Stimulated activated naive CD8-positive, alpha-beta T cell treated with anti-CD3 and anti-CD28 coated beads, Interleukin-15, Interleukin-2, amounts not matched to agents 100 ng/mL and 50 ng/mL, for 24 hours (primary cell): ENCODE measurements around the gene PKD2L1.

ENCODE experiments used
- H3K27ac Mint-ChIP-seq: one replicate; pipeline ENCODE4 v1.8.0; 2021; ENCODE audit warnings: mild to moderate bottlenecking, mixed read lengths
- H3K27me3 Mint-ChIP-seq: one replicate; pipeline ENCODE4 v1.8.0; 2021; ENCODE audit warnings: mixed read lengths
- H3K36me3 Mint-ChIP-seq: one replicate; pipeline ENCODE4 v1.8.0; 2021; ENCODE audit warnings: low read depth, mixed read lengths
- H3K4me1 Mint-ChIP-seq: one replicate; pipeline ENCODE4 v1.8.0; 2021; ENCODE audit warnings: low read depth, mixed read lengths
- H3K4me3 Mint-ChIP-seq: one replicate; pipeline ENCODE4 v1.8.0; 2021; ENCODE audit warnings: mild to moderate bottlenecking, mixed read lengths
- H3K9me3 Mint-ChIP-seq: one replicate; pipeline ENCODE4 v1.8.0; 2021; ENCODE audit warnings: mixed read lengths

The PKD2L1 gene

DNA sequence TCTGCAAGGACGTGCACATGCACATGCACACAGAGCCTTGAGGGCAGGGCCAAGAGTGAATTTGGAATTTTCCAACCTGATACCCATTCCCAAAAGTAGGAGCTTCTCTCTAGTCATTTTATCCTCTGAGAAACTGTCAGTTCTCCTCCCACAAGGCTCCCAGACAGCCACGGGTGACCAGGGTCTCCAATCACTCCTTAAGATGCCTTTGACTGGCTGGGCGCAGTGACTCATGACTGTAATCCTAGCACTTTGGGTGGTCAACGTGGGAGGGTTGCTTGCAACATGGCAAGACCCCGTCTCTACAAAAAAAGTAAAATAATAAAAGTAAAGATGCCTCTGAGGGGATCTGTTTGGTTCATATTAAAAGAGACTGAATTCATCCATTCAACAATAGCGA is 30.2 kb upstream of the PKD2L1 start:
- Mint-ChIP-seq H3K27me3 (no peaks in the 10 kb centered on the region), H3K9me3 (no peaks in the 10 kb centered on the region), H3K27ac (no peak overlapping the region), H3K36me3 (peaks cover 87% of the 10 kb centered on the region), H3K4me3 (no peak overlapping the region), H3K4me1 (peaks cover 32% of the 10 kb centered on the region)

- Mint-ChIP-seq H3K36me3 (peaks cover 90% of the 10 kb centered on the region), H3K4me1 (peaks cover 30% of the 10 kb centered on the region), H3K4me3 (no peak overlapping the region), H3K9me3 (no peaks in the 10 kb centered on the region), H3K27me3 (no peaks in the 10 kb centered on the region), H3K27ac (no peak overlapping the region)
Measured at GRCh38 chr10:100359529-100360150, 29.6 kb upstream of the PKD2L1 start.

DNA sequence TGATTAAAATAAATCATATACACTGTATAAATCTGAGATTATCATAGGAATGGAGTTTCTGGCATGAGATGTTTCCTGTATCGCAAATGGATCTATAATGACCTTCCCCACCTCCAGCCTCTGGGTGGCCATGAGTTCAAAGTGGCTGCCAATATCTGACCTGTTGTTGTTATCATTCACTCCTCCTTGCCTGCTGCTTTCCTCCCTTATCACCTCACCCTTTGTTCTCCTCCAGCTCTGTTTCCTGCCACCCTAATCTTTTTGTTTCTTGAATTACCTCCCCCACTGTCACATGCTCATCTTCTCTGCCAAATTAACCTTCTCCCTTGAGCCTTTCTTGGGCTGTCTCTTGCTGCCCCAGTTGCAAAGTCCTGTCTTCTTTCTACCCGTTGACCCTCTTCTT is 29.0 kb upstream of the PKD2L1 start:
- no peak overlapping the region for H3K4me3 Mint-ChIP-seq
- no peaks in the 10 kb centered on the region for H3K9me3 Mint-ChIP-seq
- peaks cover 26% of the 10 kb centered on the region for H3K4me1 Mint-ChIP-seq
- H3K36me3 Mint-ChIP-seq, result peaks cover 91% of the 10 kb centered on the region
- peak overlapping the region; percentile 13 for H3K27ac Mint-ChIP-seq
- H3K27me3 Mint-ChIP-seq, result no peaks in the 10 kb centered on the region

GRCh38 chr10:100357059-100357858 is 27.2 kb upstream of the PKD2L1 start:
- H3K4me1 Mint-ChIP-seq, result peaks cover 20% of the 10 kb centered on the region
- H3K4me3 Mint-ChIP-seq, result no peak overlapping the region

DNA sequence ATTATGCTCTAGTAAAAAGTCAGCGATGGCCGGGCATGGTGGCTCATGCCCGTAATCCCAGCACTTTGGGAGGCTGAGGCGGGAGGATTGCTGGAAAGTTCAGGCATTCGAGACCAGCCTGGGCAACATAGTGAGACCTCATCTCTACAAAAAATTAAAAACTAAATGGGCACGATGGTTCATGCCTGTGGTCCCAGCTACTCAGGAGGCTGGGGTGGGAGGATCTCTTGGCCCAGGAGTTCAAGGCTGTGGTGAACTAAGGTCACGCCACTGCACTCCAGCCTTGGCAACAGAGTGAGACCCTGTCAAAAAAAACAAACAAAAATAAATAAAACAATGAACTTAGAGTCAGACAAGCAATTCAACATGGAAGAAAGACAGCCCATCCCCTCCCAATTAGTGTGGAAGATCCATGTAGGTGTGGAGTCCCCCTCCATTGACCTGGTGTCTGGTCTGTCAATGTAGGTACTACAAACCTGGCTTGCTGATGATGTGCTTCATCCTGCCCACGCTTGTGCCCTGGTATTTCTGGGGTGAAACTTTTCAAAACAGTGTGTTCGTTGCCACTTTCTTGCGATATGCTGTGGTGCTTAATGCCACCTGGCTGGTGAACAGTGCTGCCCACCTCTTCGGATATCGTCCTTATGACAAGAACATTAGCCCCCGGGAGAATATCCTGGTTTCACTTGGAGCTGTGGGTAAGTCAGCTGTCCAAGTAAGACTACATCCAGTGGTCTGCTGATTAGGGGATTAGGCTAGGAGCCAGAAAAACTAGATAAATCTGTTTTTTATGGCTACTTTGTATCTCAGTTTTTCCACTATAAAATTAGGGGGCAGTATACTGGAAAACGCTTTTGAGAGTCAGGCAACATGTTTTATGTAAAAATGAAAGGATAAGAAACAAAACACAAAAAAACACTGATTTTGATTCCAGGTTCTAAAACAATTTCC is 26.3 kb upstream of the PKD2L1 start:
- no peak overlapping the region for H3K27ac Mint-ChIP-seq
- no peaks in the 10 kb centered on the region for H3K9me3 Mint-ChIP-seq
- H3K4me1 Mint-ChIP-seq, result peaks cover 20% of the 10 kb centered on the region
- H3K4me3 Mint-ChIP-seq, result no peak overlapping the region
- no peaks in the 10 kb centered on the region for H3K27me3 Mint-ChIP-seq
- peaks cover 94% of the 10 kb centered on the region for H3K36me3 Mint-ChIP-seq

More at GRCh38 chr10:100357059-100357858, 27.2 kb upstream of the PKD2L1 start:
- H3K27me3 Mint-ChIP-seq, result no peaks in the 10 kb centered on the region
- H3K9me3 Mint-ChIP-seq, result no peaks in the 10 kb centered on the region
- H3K27ac Mint-ChIP-seq, result peak overlapping the region; percentile 29
- peaks cover 94% of the 10 kb centered on the region for H3K36me3 Mint-ChIP-seq

DNA sequence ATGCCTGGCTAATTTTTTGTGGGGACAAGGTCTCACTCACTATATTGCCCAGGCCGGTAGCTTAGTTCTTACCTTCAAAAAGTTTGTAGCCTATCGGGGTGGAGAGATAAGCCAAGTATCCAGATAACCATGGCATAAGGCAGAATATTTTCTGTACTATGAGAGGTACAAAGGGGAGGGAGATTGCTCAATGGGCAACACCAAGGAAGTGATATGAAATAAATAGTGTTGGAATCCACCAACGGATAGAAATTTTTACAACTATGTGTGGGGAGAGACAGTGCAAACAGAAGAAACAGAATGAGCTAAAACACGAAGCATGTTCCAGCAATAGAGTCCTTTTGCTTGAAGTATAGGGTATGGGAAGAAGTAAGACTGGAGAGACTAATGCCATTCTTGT is 25.1 kb upstream of the PKD2L1 start:
- Mint-ChIP-seq H3K4me3 (no peak overlapping the region), H3K4me1 (peaks cover 28% of the 10 kb centered on the region), H3K27ac (no peak overlapping the region), H3K36me3 (peaks cover 94% of the 10 kb centered on the region), H3K9me3 (no peaks in the 10 kb centered on the region), H3K27me3 (no peaks in the 10 kb centered on the region)

GRCh38 chr10:100353770-100354485 is 23.9 kb upstream of the PKD2L1 start:
- Mint-ChIP-seq H3K4me3 (no peak overlapping the region), H3K27ac (no peak overlapping the region), H3K4me1 (peaks cover 34% of the 10 kb centered on the region), H3K36me3 (peaks cover 94% of the 10 kb centered on the region), H3K9me3 (no peaks in the 10 kb centered on the region), H3K27me3 (no peaks in the 10 kb centered on the region)

DNA sequence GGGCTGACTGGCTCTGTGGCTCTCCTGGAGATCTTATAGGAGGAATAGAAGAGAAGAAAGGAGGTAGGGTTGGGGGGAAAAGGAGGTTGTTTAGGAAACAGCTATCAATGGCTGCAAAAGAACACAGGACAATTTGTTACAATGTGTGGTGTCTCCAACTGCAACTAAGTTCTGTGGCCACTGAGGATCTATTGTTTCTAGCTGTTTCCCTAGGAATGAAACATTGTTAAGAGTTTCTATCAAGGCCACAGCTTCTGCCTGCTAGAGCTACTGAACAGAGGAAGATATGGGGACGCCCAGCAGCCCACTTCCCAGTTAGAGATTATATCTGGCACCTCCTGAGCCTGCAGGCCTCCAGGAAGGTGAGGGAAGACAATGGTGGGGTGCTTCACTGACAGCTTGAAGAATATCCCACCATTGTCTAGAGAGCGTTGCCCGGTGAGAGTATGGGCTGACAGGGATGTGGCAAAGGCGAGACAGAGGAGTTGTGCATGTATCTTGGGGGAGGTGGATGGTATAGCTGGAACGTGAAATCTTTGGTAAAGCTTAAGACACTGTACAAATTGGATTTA is 21.0 kb upstream of the PKD2L1 start:
- Mint-ChIP-seq H3K36me3 (peaks cover 89% of the 10 kb centered on the region), H3K4me3 (peak overlapping the region; percentile 98), H3K27ac (peak overlapping the region; percentile 56), H3K4me1 (peaks cover 40% of the 10 kb centered on the region), H3K27me3 (no peaks in the 10 kb centered on the region), H3K9me3 (no peaks in the 10 kb centered on the region)

DNA sequence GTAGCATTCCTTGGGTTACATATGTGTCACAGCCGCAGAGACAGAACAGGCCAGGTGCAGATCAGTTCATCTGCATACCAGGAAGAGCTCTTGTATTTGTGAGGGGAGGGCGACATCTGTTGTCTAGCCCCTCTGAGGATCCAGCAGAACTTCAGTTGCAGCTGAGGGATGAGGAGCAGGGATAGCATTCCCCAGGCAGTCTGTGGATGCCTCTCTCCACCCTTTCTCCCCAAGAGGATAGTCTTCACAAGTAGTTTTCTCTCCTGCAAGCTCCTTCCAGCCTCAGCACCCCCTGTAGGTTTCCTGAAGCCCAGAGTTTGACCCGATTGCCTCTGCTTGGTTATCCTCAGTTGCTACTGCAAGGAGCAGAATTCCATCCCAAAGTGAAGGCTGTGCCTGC is 19.6 kb upstream of the PKD2L1 start:
- Mint-ChIP-seq H3K27ac (no peak overlapping the region), H3K4me1 (peaks cover 42% of the 10 kb centered on the region), H3K4me3 (peak overlapping the region; percentile 98), H3K9me3 (no peaks in the 10 kb centered on the region), H3K36me3 (peaks cover 76% of the 10 kb centered on the region), H3K27me3 (no peaks in the 10 kb centered on the region)

DNA sequence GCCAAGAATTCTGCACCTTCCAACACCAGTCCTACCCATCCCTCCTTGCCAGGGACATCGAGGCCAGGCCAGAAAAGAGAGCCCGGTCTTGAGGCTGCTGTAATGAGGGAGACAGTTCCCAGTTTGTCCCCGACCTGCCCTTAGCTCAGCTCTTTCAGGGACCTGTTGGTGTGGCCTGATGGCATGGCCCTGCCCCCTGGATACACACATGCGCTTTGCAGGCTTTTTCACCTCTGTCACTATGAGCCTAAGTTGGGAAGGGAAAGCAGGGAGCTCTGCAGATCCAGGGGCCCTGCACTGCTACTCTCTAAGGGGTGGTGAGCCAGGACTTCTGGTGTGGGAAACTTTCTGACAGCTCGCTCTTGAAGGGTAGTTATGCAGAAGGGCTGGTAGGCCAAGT is 19.1 kb upstream of the PKD2L1 start:
- peak overlapping the region; percentile 98 for H3K4me3 Mint-ChIP-seq
- peaks cover 70% of the 10 kb centered on the region for H3K36me3 Mint-ChIP-seq
- no peaks in the 10 kb centered on the region for H3K27me3 Mint-ChIP-seq
- H3K4me1 Mint-ChIP-seq, result peaks cover 46% of the 10 kb centered on the region
- H3K27ac Mint-ChIP-seq, result no peak overlapping the region
- no peaks in the 10 kb centered on the region for H3K9me3 Mint-ChIP-seq

- no peaks in the 10 kb centered on the region for H3K9me3 Mint-ChIP-seq
- peak overlapping the region; percentile 72 for H3K27ac Mint-ChIP-seq
- H3K4me1 Mint-ChIP-seq, result peaks cover 46% of the 10 kb centered on the region
- peaks cover 64% of the 10 kb centered on the region for H3K36me3 Mint-ChIP-seq
- H3K27me3 Mint-ChIP-seq, result no peaks in the 10 kb centered on the region
- H3K4me3 Mint-ChIP-seq, result peak overlapping the region; percentile 98
Measured at GRCh38 chr10:100348389-100348927, 18.4 kb upstream of the PKD2L1 start.

- H3K27me3 Mint-ChIP-seq, result no peaks in the 10 kb centered on the region
- H3K9me3 Mint-ChIP-seq, result no peaks in the 10 kb centered on the region
- H3K4me1 Mint-ChIP-seq, result peaks cover 46% of the 10 kb centered on the region
- H3K36me3 Mint-ChIP-seq, result peaks cover 56% of the 10 kb centered on the region
- peak overlapping the region; percentile 98 for H3K27ac Mint-ChIP-seq
- peak overlapping the region; percentile 98 for H3K4me3 Mint-ChIP-seq
Measured at GRCh38 chr10:100347568-100348195, 17.7 kb upstream of the PKD2L1 start.

DNA sequence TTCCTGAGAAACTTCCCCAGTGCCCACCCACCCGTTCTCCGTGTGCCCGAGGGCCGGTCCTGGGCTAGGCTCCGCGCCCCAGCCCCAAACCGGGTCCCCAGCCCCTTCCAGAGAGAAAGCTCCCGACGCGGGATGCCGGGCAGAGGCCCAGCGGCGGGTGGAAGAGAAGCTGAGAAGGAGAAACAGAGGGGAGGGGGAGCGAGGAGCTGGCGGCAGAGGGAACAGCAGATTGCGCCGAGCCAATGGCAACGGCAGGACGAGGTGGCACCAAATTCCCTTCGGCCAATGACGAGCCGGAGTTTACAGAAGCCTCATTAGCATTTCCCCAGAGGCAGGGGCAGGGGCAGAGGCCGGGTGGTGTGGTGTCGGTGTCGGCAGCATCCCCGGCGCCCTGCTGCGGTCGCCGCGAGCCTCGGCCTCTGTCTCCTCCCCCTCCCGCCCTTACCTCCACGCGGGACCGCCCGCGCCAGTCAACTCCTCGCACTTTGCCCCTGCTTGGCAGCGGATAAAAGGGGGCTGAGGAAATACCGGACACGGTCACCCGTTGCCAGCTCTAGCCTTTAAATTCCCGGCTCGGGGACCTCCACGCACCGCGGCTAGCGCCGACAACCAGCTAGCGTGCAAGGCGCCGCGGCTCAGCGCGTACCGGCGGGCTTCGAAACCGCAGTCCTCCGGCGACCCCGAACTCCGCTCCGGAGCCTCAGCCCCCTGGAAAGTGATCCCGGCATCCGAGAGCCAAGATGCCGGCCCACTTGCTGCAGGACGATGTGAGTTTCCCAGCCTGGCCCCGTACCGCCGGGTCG is 16.9 kb upstream of the PKD2L1 start, which contains the start of gene SCD:
Gene SCD (plus strand): TSS at position 469 of the 803 bp plus-strand sequence. CDS start 272 bp downstream, at position 741.
- Mint-ChIP-seq H3K27ac (peak within 1 kb of the TSS; percentile 98), H3K4me3 (peak within 1 kb of the TSS; percentile 98), H3K4me1 (peaks cover 46% of the 10 kb centered on the region)

More for the DNA sequence above, 16.9 kb upstream of the PKD2L1 start, which contains the start of gene SCD:
- Mint-ChIP-seq H3K27me3 (no peaks in the 10 kb centered on the region), H3K36me3 (peaks cover 49% of the 10 kb centered on the region), H3K9me3 (no peaks in the 10 kb centered on the region)
